ENCODE data around the gene LDB2. TPM values are rescaled to one million over a fixed set of nuclear protein-coding genes. Genes with fewer than 3 reads are reported as not detected.

The LDB2 gene
- total RNA-seq, 6 experiments from 2014 or later, result 24.2 to 40.4 (median 31.7) TPM

- DNase-seq, result no peak
- no peak for TF ChIP-seq CTCF (IDR thresholded peaks at IDR 0.05)
- peaks cover 2% of the 10 kb centered on the region for H3K27me3 Mint-ChIP-seq (ENCODE audit: insufficient read depth)
- no peaks in the 10 kb centered on the region for H3K9me3 Mint-ChIP-seq
- no peak overlapping the region for H3K27ac Mint-ChIP-seq
- peaks cover 10% of the 10 kb centered on the region for H3K36me3 Mint-ChIP-seq (ENCODE audit: low read depth)
- H3K4me3 Mint-ChIP-seq, result no peak overlapping the region
- H3K4me1 Mint-ChIP-seq (ENCODE audit: low read depth), result peaks cover 20% of the 10 kb centered on the region
These were observed 245.6 kb downstream of the LDB2 start for GRCh38 chr4:16652732-16653305.

- H3K4me3 Mint-ChIP-seq, result no peak overlapping the region
- H3K27ac Mint-ChIP-seq, result no peak overlapping the region
- H3K27me3 Mint-ChIP-seq (ENCODE audit: insufficient read depth), result no peaks in the 10 kb centered on the region; the same call in 1 of the 2 replicates
- TF ChIP-seq CTCF (IDR thresholded peaks at IDR 0.05), result no peak
- H3K4me1 Mint-ChIP-seq (ENCODE audit: low read depth), result peaks cover 19% of the 10 kb centered on the region
- H3K9me3 Mint-ChIP-seq, result no peaks in the 10 kb centered on the region
- H3K36me3 Mint-ChIP-seq (ENCODE audit: low read depth), result peaks cover 6% of the 10 kb centered on the region; the same call in 1 of the 2 replicates
- DNase-seq, result no peak
These were observed 252.0 kb downstream of the LDB2 start for GRCh38 chr4:16646459-16646858.

GRCh38 chr4:16643893-16644292 lies 254.6 kb downstream of the LDB2 start:
- no peak for TF ChIP-seq CTCF (IDR thresholded peaks at IDR 0.05)
- Mint-ChIP-seq H3K9me3 (no peaks in the 10 kb centered on the region), H3K27me3 (ENCODE audit: insufficient read depth) (no peaks in the 10 kb centered on the region; the same call in 1 of the 2 replicates), H3K4me1 (ENCODE audit: low read depth) (peaks cover 32% of the 10 kb centered on the region), H3K36me3 (ENCODE audit: low read depth) (0 out of 2 replicates have a peak, but pooled peaks cover 5% of the 10 kb centered on the region), H3K4me3 (no peak overlapping the region), H3K27ac (no peak overlapping the region)
- no peak for DNase-seq

GRCh38 chr4:16642897-16643296 lies 255.5 kb downstream of the LDB2 start:
- no peak overlapping the region for H3K4me3 Mint-ChIP-seq
- TF ChIP-seq CTCF (IDR thresholded peaks at IDR 0.05), result 0 out of 2 replicates have a peak, but pooled peaks have one; percentile 24
- no peaks in the 10 kb centered on the region; the same call in 1 of the 2 replicates for H3K27me3 Mint-ChIP-seq (ENCODE audit: insufficient read depth)
- H3K4me1 Mint-ChIP-seq (ENCODE audit: low read depth), result peaks cover 32% of the 10 kb centered on the region
- no peak overlapping the region for H3K27ac Mint-ChIP-seq
- no peaks in the 10 kb centered on the region for H3K9me3 Mint-ChIP-seq
- no peak for DNase-seq
- H3K36me3 Mint-ChIP-seq (ENCODE audit: low read depth), result 0 out of 2 replicates have a peak, but pooled peaks cover 5% of the 10 kb centered on the region

GRCh38 chr4:16641971-16642370 lies 256.5 kb downstream of the LDB2 start:
- peaks cover 38% of the 10 kb centered on the region for H3K4me1 Mint-ChIP-seq (ENCODE audit: low read depth)
- H3K36me3 Mint-ChIP-seq (ENCODE audit: low read depth), result 0 out of 2 replicates have a peak, but pooled peaks cover 5% of the 10 kb centered on the region
- no peak overlapping the region for H3K27ac Mint-ChIP-seq
- DNase-seq, result peak; percentile 33
- H3K4me3 Mint-ChIP-seq, result no peak overlapping the region
- H3K9me3 Mint-ChIP-seq, result no peaks in the 10 kb centered on the region
- no peaks in the 10 kb centered on the region; the same call in 1 of the 2 replicates for H3K27me3 Mint-ChIP-seq (ENCODE audit: insufficient read depth)
- no peak for TF ChIP-seq CTCF (IDR thresholded peaks at IDR 0.05)
